GM23338 (cell line): ENCODE measurements around the gene MIPEP.

Experiments used
- CTCF ChIP-seq, 2 experiments: fragments of 200-600 bp in 1 of 2; sonication (generic) in 1 of 2; conservative IDR thresholded peaks; 2 replicates each; pipeline versions ENCODE4 v1.5.1 to v1.6.1; 2016 to 2017; ENCODE audit warnings: antibody characterized with exemption in 2 of 2, low read depth in 2 of 2, mild to moderate bottlenecking in 2 of 2, moderate library complexity in 1 of 2
- REST ChIP-seq: IDR thresholded peaks from one replicate; pipeline ENCODE4 v1.6.1; 2018; ENCODE audit warnings: antibody characterized with exemption; ENCODE audit not compliant: unreplicated experiment

- TF ChIP-seq CTCF (conservative IDR thresholded peaks at IDR 0.05; ENCODE audit: low read depth in 2 of 2) (no peak), REST (no peak)
Observed at GRCh38 chr13:23748109-23748990, 140.8 kb downstream of the MIPEP start.
